GM21423 (cell line): Measurements from ENCODE around the gene PARD3B.
A peak's percentile ranks its signal among the peaks of the same experiment; 100 is the strongest.

Experiments used
- ATAC-seq: cut with Tn5 transposase; IDR thresholded peaks from one replicate; pipeline ENCODE4 v1.9.1; 2021; ENCODE audit warnings: mild to moderate bottlenecking, moderate library complexity; ENCODE audit not compliant: unreplicated experiment

PARD3B gene

GRCh38 chr2:205614965-205615364, 1069.7 kb downstream of the PARD3B start:
- no peak for ATAC-seq

GRCh38 chr2:205617905-205618304, 1072.6 kb downstream of the PARD3B start:
- ATAC-seq, result no peak

GRCh38 chr2:205619600-205619999, 1074.3 kb downstream of the PARD3B start:
- no peak for ATAC-seq

- ATAC-seq, result no peak
Measured at GRCh38 chr2:205627085-205627484, 1081.8 kb downstream of the PARD3B start.

- no peak for ATAC-seq
Measured at GRCh38 chr2:205628422-205628821, 1083.1 kb downstream of the PARD3B start.

- no peak for ATAC-seq
Measured at GRCh38 chr2:205629091-205629776, 1084.0 kb downstream of the PARD3B start.

- ATAC-seq, result no peak
Measured at GRCh38 chr2:205633994-205634393, 1088.7 kb downstream of the PARD3B start.

- no peak for ATAC-seq
Measured at GRCh38 chr2:205636549-205637319, 1091.5 kb downstream of the PARD3B start.

GRCh38 chr2:205637320-205637602, 1092.0 kb downstream of the PARD3B start:
- no peak for ATAC-seq

- ATAC-seq, result no peak
Measured at GRCh38 chr2:205637779-205638503, 1092.7 kb downstream of the PARD3B start.

- no peak for ATAC-seq
Measured at GRCh38 chr2:205640716-205641115, 1095.4 kb downstream of the PARD3B start.

GRCh38 chr2:205642599-205643356, 1097.5 kb downstream of the PARD3B start:
- no peak for ATAC-seq

- ATAC-seq, result no peak
Measured at GRCh38 chr2:205643391-205643885, 1098.2 kb downstream of the PARD3B start.

- no peak for ATAC-seq
Measured at GRCh38 chr2:205644018-205644417, 1098.7 kb downstream of the PARD3B start.

GRCh38 chr2:205646680-205647079, 1101.4 kb downstream of the PARD3B start:
- peak; percentile 99 for ATAC-seq

- ATAC-seq, result no peak
Measured at GRCh38 chr2:205650450-205650849, 1105.2 kb downstream of the PARD3B start.

- no peak for ATAC-seq
Measured at GRCh38 chr2:205650931-205651330, 1105.7 kb downstream of the PARD3B start.

- no peak for ATAC-seq
Measured at GRCh38 chr2:205651719-205652118, 1106.4 kb downstream of the PARD3B start.

- no peak for ATAC-seq
Measured at GRCh38 chr2:205654878-205655605, 1109.8 kb downstream of the PARD3B start.

GRCh38 chr2:205655779-205656456, 1110.6 kb downstream of the PARD3B start:
- no peak for ATAC-seq
